HepG2 (cell line): Measurements from ENCODE around the gene ECE2.

Experiments
- BRD4 ChIP-seq: sonication (generic); formaldehyde crosslinking; IDR thresholded peaks from 2 replicates; pipeline ENCODE4 v1.4.0; 2020; ENCODE audit warnings: missing genetic modification reagents
- EED ChIP-seq: sonication (generic); formaldehyde crosslinking; IDR thresholded peaks from 2 replicates; pipeline ENCODE4 v1.5.0; 2020; ENCODE audit warnings: mild to moderate bottlenecking, missing genetic modification reagents
- KDM1A ChIP-seq: IDR thresholded peaks from 2 replicates; pipeline ENCODE4 v1.6.1; 2016; ENCODE audit warnings: missing compliant biosample characterization
- PCBP1 ChIP-seq: fragments of 200-400 bp; formaldehyde crosslinking; IDR thresholded peaks from 2 replicates; pipeline ENCODE4 v1.6.1; 2017; ENCODE audit warnings: mild to moderate bottlenecking, low read depth, low read length, borderline replicate concordance
- POLR2A ChIP-seq, 2 experiments: IDR thresholded peaks; 2 replicates each; pipeline ENCODE4 v1.6.1; 2011; ENCODE audit warnings: low read depth in 2 of 2, low read length in 2 of 2, mild to moderate bottlenecking in 1 of 2, moderate library complexity in 1 of 2; ENCODE audit not compliant: insufficient read depth in 1 of 2
- ZNF274 ChIP-seq: sonication (generic); formaldehyde crosslinking; IDR thresholded peaks from 2 replicates; pipeline ENCODE4 v1.5.1; 2020; ENCODE audit warnings: mild to moderate bottlenecking, missing genetic modification reagents
- TF ChIP-seq, protein P1 (sequence below): sonication (generic); formaldehyde crosslinking; IDR thresholded peaks from 2 replicates; pipeline ENCODE4 v1.5.0; 2020; ENCODE audit warnings: mild to moderate bottlenecking, missing genetic modification reagents, borderline replicate concordance

- TF ChIP-seq BRD4 (CRISPR knock-in tag) (no peak), ZNF274 (CRISPR knock-in tag) (no peak), PCBP1 (no peak), EED (CRISPR knock-in tag) (no peak), POLR2A (IDR thresholded peaks at IDR 0.05; ENCODE audit: insufficient read depth in 1 of 2, low read depth in 2 of 2, low read length in 2 of 2) (no peak), KDM1A (CRISPR knock-in tag) (no peak)
- TF ChIP-seq, protein P1, sequence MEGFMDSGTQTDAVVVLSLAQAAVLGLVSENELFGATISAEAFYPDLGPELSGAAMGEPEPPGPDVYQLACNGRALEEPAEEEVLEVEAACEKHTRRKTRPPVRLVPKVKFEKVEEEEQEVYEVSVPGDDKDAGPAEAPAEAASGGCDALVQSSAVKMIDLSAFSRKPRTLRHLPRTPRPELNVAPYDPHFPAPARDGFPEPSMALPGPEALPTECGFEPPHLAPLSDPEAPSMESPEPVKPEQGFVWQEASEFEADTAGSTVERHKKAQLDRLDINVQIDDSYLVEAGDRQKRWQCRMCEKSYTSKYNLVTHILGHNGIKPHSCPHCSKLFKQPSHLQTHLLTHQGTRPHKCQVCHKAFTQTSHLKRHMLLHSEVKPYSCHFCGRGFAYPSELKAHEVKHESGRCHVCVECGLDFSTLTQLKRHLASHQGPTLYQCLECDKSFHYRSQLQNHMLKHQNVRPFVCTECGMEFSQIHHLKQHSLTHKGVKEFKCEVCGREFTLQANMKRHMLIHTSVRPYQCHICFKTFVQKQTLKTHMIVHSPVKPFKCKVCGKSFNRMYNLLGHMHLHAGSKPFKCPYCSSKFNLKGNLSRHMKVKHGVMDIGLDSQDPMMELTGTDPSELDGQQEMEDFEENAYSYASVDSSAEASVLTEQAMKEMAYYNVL (CRISPR knock-in tag), result no peak
Measured at GRCh38 chr3:184337981-184338380, 62.2 kb downstream of the ECE2 start.
